Stomach (tissue), 9 donors: ENCODE data around the gene GNS. TPM values are rescaled to one million over a fixed set of nuclear protein-coding genes. Genes with fewer than 3 reads are reported as not detected.
"Not testable (repeated sequence)": the region's sequence is repeated elsewhere in the genome, so short reads cannot be mapped to it uniquely, and the experiment has no call there.

ENCODE experiments used
- DNase-seq, 2 donors: peaks; one replicate each; pipeline versions ENCODE4 v3.0.0 to v3.0.0-alpha.2; 2013 to 2019
- H3K27ac ChIP-seq, 5 donors: fragments of 200-600 bp in 4 of 5; sonication (generic) in 4 of 5; one replicate each; pipeline ENCODE4 v1.5.1; 2013 to 2019; ENCODE audit warnings: mild to moderate bottlenecking in 1 of 5, moderate library complexity in 1 of 5
- H3K27me3 ChIP-seq, 3 donors: fragments of 200-600 bp; sonication (generic); one replicate each; pipeline ENCODE4 v1.5.1; 2017 to 2019; ENCODE audit warnings: mixed run types in 1 of 3
- H3K36me3 ChIP-seq, 4 donors: fragments of 200-600 bp; sonication (generic); 1 replicate in 3 of 4; 2 replicates in 1 of 4; pipeline ENCODE4 v1.5.1; 2016 to 2019
- H3K4me1 ChIP-seq, 4 donors: fragments of 200-600 bp; sonication (generic); one replicate each; pipeline ENCODE4 v1.5.1; 2016 to 2019
- H3K4me3 ChIP-seq, 4 donors: fragments of 200-600 bp; sonication (generic) in 3 of 4; one replicate each; pipeline ENCODE4 v1.5.1; 2016 to 2019; ENCODE audit warnings: mild to moderate bottlenecking in 1 of 4
- H3K9me3 ChIP-seq, 4 donors: fragments of 200-600 bp; sonication (generic); one replicate each; pipeline ENCODE4 v1.5.1; 2016 to 2019
- EP300 ChIP-seq: sonication (generic); formaldehyde crosslinking; IDR thresholded peaks from one replicate; pipeline ENCODE4 v1.6.1; 2017; ENCODE audit warnings: antibody characterized with exemption
- POLR2A ChIP-seq, 4 donors: fragments of 450-650 bp; IDR thresholded peaks; one replicate each; pipeline ENCODE4 v1.6.1; 2016; ENCODE audit warnings: antibody characterized with exemption in 4 of 4, control low read depth in 2 of 4, mild to moderate bottlenecking in 1 of 4, moderate library complexity in 1 of 4
- POLR2AphosphoS5 ChIP-seq, 3 donors: sonication (generic); formaldehyde crosslinking; IDR thresholded peaks; one replicate each; pipeline ENCODE4 v1.6.1; 2016; ENCODE audit warnings: antibody characterized with exemption in 3 of 3
- WGBS, 5 donors: extraction: QIAGEN DNeasy Blood & Tissue Kit in 3 of 5; methylation state at CpG; one replicate each; pipeline versions ENCODE4 v1.1.5 to v1.1.7; 2013 to 2018; 5-methylcytosine and 5-hydroxymethylcytosine counted together
- intact Hi-C: fragments of 100-400 bp; cut with DNase I; formaldehyde crosslinking; loops from one replicate; pipeline ENCODE4 v1.15.1; 2023; ENCODE audit warnings: low total_unique reads
- polyA plus RNA-seq, 3 donors: library from polyadenylated mRNA; stranded (reverse); fragments of 200-250 nt; gene quantifications; one replicate each; pipeline ENCODE4 v1.2.3, GENCODE V29; 2013
- total RNA-seq, 5 donors: library from RNA; depleted of rRNA; stranded (reverse); fragments of >200 nt; gene quantifications; one replicate each; pipeline versions ENCODE4 v1.1.0 to v1.2.3, GENCODE V29; 2014 to 2016
- TF ChIP-seq, protein P1 (sequence below), 7 experiments: fragments of 450-650 bp in 4 of 7; fragments of 200-600 bp in 3 of 7; sonication (generic) in 3 of 7; IDR thresholded peaks; one replicate each; pipeline ENCODE4 v1.5.1; 2016 to 2019; ENCODE audit warnings: antibody characterized with exemption in 7 of 7, control low read depth in 2 of 7, mild to moderate bottlenecking in 1 of 7
- donor health status: healthy with polysubstance abuse.
- donor health status: Bipolar disorder and iron deficiency.
- donor health status: healthy.

Gene GNS
- total and polyA plus RNA-seq, 8 donors, result 9.6 to 114 (median 30.3) TPM

DNA sequence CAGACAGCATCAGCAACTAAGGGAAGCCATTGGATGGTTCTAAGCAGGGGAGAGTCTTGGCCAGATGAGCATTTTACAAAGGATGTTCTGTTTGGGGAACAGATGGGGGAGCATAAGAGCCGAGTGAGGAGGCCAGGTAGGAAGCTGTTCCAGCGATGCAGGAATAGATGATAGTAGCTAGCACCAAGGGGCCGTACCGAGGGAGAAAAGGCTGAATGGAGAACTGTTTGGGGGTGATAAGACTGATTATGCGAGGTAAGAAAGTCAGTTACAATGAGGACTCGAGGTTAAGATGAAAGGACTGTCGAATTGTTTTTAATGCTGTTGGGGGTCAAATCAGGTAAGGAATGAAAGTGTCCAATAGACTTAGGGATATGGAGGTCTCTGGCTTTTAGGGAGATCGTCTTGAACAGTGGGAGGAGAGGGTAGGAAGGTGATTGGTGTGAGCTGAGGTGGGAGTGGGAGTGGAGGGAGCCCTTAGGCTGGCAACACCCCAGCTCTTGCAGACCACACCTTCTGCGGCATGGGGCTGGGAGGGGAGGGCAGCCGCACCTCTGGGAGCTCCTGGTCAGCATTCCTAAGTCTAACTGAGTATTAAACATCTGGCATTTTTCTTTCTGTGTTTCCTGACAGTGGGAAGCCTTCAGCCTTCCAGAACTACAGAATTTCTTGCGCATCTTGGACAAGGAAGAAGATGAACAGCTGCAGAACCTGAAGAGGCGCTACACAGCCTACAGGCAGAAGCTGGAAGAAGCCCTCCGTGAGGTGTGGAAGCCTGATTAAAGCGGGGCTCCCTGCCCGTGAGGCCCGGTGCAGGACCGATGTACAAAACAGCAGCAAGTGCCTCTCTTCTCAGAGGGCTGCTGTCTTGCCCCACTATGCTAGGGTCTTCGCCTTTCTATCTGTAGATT is 64.8 kb downstream of the GNS start:
- peaks cover 9 to 43% (median 36%) of the 10 kb centered on the region in 4 donors for H3K36me3 ChIP-seq
- no peaks in the 10 kb centered on the region for H3K27me3 ChIP-seq
- H3K4me1 ChIP-seq, result peaks cover 0 to 65% (median 31%) of the 10 kb centered on the region in 4 donors
- TF ChIP-seq EP300 (no peak), POLR2A (IDR thresholded peaks at IDR 0.05) (no peak), POLR2AphosphoS5 (IDR thresholded peaks at IDR 0.05) (no peak)
- TF ChIP-seq, protein P1, sequence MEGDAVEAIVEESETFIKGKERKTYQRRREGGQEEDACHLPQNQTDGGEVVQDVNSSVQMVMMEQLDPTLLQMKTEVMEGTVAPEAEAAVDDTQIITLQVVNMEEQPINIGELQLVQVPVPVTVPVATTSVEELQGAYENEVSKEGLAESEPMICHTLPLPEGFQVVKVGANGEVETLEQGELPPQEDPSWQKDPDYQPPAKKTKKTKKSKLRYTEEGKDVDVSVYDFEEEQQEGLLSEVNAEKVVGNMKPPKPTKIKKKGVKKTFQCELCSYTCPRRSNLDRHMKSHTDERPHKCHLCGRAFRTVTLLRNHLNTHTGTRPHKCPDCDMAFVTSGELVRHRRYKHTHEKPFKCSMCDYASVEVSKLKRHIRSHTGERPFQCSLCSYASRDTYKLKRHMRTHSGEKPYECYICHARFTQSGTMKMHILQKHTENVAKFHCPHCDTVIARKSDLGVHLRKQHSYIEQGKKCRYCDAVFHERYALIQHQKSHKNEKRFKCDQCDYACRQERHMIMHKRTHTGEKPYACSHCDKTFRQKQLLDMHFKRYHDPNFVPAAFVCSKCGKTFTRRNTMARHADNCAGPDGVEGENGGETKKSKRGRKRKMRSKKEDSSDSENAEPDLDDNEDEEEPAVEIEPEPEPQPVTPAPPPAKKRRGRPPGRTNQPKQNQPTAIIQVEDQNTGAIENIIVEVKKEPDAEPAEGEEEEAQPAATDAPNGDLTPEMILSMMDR (IDR thresholded peaks at IDR 0.05), result no peak
- intact Hi-C loops, result loop anchor here (5.0 kb wide), 1 partner anchor 142 kb away; no protein-coding TSS in a partner anchor
- 49 to 68% (median 55%) methylated on average over 18 of the region's 18 CpGs for WGBS, 5 donors
- H3K4me3 ChIP-seq, result no peak overlapping the region
- H3K27ac ChIP-seq, result peak overlapping the region in 3 of 5 donors; percentile 14 to 60 (median 16)
- DNase-seq, result peak in 1 of 2 donors; percentile 57
- H3K9me3 ChIP-seq, result no peaks in the 10 kb centered on the region

DNA sequence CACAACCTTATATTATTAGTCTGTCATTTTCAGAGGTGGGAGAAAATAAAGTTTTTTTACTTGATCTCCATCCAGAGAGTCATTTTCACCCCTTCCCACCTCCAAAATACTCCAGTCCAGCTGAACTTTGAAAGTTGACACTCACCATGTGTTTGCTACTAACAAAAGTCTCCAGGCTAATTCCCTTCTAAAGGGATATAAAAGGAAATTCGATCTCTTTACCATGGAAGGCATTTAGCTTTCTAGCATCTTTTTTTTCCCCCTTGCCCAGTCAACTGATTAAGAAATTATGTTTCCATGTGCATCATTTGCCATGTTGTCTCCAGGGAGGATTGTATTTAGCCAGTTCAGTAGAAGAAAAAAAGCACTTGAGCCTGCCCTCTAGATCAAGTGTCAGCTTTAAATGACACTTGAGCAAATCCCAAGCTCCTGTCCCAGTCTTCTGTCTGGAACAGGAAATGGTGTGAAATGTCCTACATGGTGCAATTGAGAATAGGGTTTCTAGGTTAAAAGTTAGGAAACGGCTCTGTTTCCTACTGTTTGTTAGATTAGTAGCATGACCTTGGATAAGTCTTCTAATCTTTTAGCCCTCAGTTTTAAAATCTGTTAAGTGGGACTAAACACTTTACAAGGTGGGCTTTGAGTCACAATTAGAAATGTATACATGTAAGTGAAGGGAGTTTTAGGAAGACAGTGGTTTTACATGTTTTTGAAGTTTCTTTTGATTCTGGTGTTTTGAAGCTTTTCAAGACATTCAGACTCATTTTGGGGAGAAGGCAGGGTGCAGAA is 67.2 kb downstream of the GNS start:
- peaks cover 15 to 51% (median 40%) of the 10 kb centered on the region in 4 donors for H3K36me3 ChIP-seq
- H3K27ac ChIP-seq, result peak overlapping the region in 2 of 5 donors; percentile 27 to 39
- H3K9me3 ChIP-seq, result no peaks in the 10 kb centered on the region
- no peak overlapping the region for H3K4me3 ChIP-seq
- TF ChIP-seq, protein P1 (IDR thresholded peaks at IDR 0.05), result no peak
- TF ChIP-seq POLR2A (IDR thresholded peaks at IDR 0.05) (no peak), EP300 (no peak), POLR2AphosphoS5 (IDR thresholded peaks at IDR 0.05) (no peak)
- intact Hi-C loops, result loop anchor here (5.0 kb wide), 1 partner anchor 140 kb away; no protein-coding TSS in a partner anchor
- DNase-seq, result no peak
- no peaks in the 10 kb centered on the region for H3K27me3 ChIP-seq
- H3K4me1 ChIP-seq, result peaks cover 9 to 68% (median 43%) of the 10 kb centered on the region in 4 donors
- 48 to 60% (median 50%) methylated on average over 2 of the region's 2 CpGs for WGBS, 5 donors

DNA sequence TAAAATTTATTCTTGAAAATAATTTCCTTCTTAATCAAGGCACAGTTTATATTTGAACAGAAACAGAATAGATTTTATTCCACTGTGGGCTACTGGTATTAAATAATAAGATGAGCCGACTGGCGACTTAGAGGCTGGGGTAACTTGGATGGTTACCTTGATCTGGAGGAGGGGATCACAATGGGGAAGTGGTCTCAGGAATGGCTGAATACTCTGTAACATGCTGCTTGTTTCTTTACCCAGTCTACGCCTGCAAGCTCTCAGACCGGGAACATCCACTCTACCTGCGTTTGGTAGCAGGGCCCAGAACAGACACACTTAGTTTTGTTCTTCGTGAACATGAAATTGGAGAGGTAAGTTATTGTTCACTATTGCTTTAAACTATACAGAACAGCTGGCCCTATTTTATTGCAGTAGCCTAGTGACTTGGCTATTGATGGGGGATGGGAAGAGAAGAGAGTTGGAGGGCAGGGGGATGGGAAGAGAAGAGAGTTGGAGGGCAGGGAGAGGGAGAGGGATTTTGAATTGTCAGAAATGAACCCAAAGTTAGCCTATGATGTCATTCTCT is 67.9 kb downstream of the GNS start:
- H3K27me3 ChIP-seq, result no peaks in the 10 kb centered on the region
- H3K36me3 ChIP-seq, result peaks cover 21 to 58% (median 46%) of the 10 kb centered on the region in 4 donors
- no peak overlapping the region for H3K4me3 ChIP-seq
- no peaks in the 10 kb centered on the region for H3K9me3 ChIP-seq
- intact Hi-C loops, result loop anchor here (5.0 kb wide), 1 partner anchor 139 kb away; no protein-coding TSS in a partner anchor
- TF ChIP-seq EP300, result no peak
- no peak for TF ChIP-seq POLR2AphosphoS5 (IDR thresholded peaks at IDR 0.05)
- no peak for TF ChIP-seq POLR2A (IDR thresholded peaks at IDR 0.05)
- TF ChIP-seq, protein P1 (IDR thresholded peaks at IDR 0.05), result no peak
- WGBS, 5 donors, result 89 to 95% (median 95%) methylated on average over 6 of the region's 6 CpGs
- H3K27ac ChIP-seq, result peak overlapping the region in 2 of 5 donors; percentile 27 to 39
- DNase-seq, result no peak
- H3K4me1 ChIP-seq, result peaks cover 9 to 63% (median 40%) of the 10 kb centered on the region in 4 donors

DNA sequence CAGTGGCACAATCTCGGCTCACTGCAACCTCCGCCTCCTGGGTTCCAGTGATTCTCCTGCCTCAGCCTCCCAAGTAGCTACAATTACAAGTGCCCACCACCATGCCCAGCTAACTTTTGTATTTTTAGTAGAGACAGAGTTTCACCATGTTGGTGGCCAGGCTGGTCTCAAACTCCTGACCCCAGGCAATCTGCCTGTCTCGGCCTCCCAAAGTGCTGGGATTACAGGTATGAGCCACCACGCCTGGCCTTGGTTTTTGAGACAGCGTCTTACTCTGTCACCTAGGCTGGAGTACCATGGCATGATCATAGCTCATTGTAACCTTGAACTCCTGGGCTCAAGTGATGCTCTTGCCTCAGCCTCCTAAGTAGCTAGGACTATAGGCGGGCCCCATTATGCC is 69.0 kb downstream of the GNS start:
- peaks cover 26 to 65% (median 53%) of the 10 kb centered on the region in 4 donors for H3K36me3 ChIP-seq
- 96 to 98% (median 98%) methylated on average over 6 of the region's 6 CpGs for WGBS, 5 donors
- H3K4me1 ChIP-seq, result peaks cover 9 to 59% (median 35%) of the 10 kb centered on the region in 4 donors
- intact Hi-C loops, result loop anchor here (5.0 kb wide), 1 partner anchor 138 kb away; no protein-coding TSS in a partner anchor
- not testable (repeated sequence) for DNase-seq, H3K27me3 ChIP-seq, H3K4me3 ChIP-seq, H3K9me3 ChIP-seq
- peak overlapping the region in 1 of 5 donors; percentile 77 for H3K27ac ChIP-seq
